Measurements from ENCODE around the gene NOTCH1.

- TF ChIP-seq POLR2A (IDR thresholded peaks at IDR 0.05) (no peak), CTCF (IDR thresholded peaks at IDR 0.05) (no peak)
These were observed 82.3 kb downstream of the NOTCH1 start for GRCh38 chr9:136463578-136463977.
